Measurements from ENCODE around the gene ARAP1. TPM values are rescaled to one million over a fixed set of nuclear protein-coding genes. Genes with fewer than 3 reads are reported as not detected.
A peak's percentile ranks its signal among the peaks of the same experiment; 100 is the strongest.

The ARAP1 gene
- total and polyA plus RNA-seq, 2 of the 8 experiments (the other 6 are each of a cell fraction or from before 2014, with no cell fraction given): 25.7 to 61.6 TPM

- TF ChIP-seq RNF2 (IDR thresholded peaks at IDR 0.05; ENCODE audit: borderline replicate concordance, low read depth, low read length, missing control alignments, poor library complexity, severe bottlenecking) (no peak), BCL11A (IDR thresholded peaks at IDR 0.05; ENCODE audit: low read depth in 2 of 2, low read length in 2 of 2) (no peak), CEBPB (IDR thresholded peaks at IDR 0.05; ENCODE audit: low read depth, low read length) (peak; percentile 51; the same call in 1 of the 2 replicates), MAX (IDR thresholded peaks at IDR 0.05) (peak; percentile 84), ATF3 (IDR thresholded peaks at IDR 0.05; ENCODE audit: insufficient read depth, low read depth, low read length) (peak; percentile 25; the same call in 1 of the 2 replicates), CREB1 (IDR thresholded peaks at IDR 0.05) (peak; percentile 73), SIRT6 (IDR thresholded peaks at IDR 0.05; ENCODE audit: low read length) (no peak)
- TF ChIP-seq, protein P1, sequence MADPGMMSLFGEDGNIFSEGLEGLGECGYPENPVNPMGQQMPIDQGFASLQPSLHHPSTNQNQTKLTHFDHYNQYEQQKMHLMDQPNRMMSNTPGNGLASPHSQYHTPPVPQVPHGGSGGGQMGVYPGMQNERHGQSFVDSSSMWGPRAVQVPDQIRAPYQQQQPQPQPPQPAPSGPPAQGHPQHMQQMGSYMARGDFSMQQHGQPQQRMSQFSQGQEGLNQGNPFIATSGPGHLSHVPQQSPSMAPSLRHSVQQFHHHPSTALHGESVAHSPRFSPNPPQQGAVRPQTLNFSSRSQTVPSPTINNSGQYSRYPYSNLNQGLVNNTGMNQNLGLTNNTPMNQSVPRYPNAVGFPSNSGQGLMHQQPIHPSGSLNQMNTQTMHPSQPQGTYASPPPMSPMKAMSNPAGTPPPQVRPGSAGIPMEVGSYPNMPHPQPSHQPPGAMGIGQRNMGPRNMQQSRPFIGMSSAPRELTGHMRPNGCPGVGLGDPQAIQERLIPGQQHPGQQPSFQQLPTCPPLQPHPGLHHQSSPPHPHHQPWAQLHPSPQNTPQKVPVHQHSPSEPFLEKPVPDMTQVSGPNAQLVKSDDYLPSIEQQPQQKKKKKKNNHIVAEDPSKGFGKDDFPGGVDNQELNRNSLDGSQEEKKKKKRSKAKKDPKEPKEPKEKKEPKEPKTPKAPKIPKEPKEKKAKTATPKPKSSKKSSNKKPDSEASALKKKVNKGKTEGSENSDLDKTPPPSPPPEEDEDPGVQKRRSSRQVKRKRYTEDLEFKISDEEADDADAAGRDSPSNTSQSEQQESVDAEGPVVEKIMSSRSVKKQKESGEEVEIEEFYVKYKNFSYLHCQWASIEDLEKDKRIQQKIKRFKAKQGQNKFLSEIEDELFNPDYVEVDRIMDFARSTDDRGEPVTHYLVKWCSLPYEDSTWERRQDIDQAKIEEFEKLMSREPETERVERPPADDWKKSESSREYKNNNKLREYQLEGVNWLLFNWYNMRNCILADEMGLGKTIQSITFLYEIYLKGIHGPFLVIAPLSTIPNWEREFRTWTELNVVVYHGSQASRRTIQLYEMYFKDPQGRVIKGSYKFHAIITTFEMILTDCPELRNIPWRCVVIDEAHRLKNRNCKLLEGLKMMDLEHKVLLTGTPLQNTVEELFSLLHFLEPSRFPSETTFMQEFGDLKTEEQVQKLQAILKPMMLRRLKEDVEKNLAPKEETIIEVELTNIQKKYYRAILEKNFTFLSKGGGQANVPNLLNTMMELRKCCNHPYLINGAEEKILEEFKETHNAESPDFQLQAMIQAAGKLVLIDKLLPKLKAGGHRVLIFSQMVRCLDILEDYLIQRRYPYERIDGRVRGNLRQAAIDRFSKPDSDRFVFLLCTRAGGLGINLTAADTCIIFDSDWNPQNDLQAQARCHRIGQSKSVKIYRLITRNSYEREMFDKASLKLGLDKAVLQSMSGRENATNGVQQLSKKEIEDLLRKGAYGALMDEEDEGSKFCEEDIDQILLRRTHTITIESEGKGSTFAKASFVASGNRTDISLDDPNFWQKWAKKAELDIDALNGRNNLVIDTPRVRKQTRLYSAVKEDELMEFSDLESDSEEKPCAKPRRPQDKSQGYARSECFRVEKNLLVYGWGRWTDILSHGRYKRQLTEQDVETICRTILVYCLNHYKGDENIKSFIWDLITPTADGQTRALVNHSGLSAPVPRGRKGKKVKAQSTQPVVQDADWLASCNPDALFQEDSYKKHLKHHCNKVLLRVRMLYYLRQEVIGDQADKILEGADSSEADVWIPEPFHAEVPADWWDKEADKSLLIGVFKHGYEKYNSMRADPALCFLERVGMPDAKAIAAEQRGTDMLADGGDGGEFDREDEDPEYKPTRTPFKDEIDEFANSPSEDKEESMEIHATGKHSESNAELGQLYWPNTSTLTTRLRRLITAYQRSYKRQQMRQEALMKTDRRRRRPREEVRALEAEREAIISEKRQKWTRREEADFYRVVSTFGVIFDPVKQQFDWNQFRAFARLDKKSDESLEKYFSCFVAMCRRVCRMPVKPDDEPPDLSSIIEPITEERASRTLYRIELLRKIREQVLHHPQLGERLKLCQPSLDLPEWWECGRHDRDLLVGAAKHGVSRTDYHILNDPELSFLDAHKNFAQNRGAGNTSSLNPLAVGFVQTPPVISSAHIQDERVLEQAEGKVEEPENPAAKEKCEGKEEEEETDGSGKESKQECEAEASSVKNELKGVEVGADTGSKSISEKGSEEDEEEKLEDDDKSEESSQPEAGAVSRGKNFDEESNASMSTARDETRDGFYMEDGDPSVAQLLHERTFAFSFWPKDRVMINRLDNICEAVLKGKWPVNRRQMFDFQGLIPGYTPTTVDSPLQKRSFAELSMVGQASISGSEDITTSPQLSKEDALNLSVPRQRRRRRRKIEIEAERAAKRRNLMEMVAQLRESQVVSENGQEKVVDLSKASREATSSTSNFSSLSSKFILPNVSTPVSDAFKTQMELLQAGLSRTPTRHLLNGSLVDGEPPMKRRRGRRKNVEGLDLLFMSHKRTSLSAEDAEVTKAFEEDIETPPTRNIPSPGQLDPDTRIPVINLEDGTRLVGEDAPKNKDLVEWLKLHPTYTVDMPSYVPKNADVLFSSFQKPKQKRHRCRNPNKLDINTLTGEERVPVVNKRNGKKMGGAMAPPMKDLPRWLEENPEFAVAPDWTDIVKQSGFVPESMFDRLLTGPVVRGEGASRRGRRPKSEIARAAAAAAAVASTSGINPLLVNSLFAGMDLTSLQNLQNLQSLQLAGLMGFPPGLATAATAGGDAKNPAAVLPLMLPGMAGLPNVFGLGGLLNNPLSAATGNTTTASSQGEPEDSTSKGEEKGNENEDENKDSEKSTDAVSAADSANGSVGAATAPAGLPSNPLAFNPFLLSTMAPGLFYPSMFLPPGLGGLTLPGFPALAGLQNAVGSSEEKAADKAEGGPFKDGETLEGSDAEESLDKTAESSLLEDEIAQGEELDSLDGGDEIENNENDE (IDR thresholded peaks at IDR 0.05; ENCODE audit: insufficient replicate concordance, low read length): no peak
These were observed 41.5 kb upstream of the ARAP1 start, which contains the start of gene STARD10 (continued) for GRCh38 chr11:72793425-72794367.

Data from H1 (cell line).